GM13977 (cell line): Measurements from ENCODE around the gene ZNF681.
"Not testable (repeated sequence)": the region's sequence is repeated elsewhere in the genome, so short reads cannot be mapped to it uniquely, and the experiment has no call there.

ENCODE experiments used
- DNase-seq: peaks from one replicate; pipeline ENCODE4 v3.0.0; 2012; ENCODE audit warnings: low spot score
- in situ Hi-C: fragments of 300-500 bp; cut with MboI; formaldehyde crosslinking; loops from one replicate; pipeline ENCODE4 v1.12.0; 2022; ENCODE audit warnings: low sequenced_read_pairs, low pct_unique_long_range_greater_than_20kb, mixed read lengths, inconsistent platforms; ENCODE audit not compliant: unreplicated experiment
- TF ChIP-seq, protein P1 (sequence below): IDR thresholded peaks from 2 replicates; pipeline ENCODE4 v1.5.1; 2012; ENCODE audit warnings: mild to moderate bottlenecking, control low read depth; ENCODE audit not compliant: insufficient read depth; ENCODE audit errors: extremely low read depth, missing control alignments

The ZNF681 gene

DNA sequence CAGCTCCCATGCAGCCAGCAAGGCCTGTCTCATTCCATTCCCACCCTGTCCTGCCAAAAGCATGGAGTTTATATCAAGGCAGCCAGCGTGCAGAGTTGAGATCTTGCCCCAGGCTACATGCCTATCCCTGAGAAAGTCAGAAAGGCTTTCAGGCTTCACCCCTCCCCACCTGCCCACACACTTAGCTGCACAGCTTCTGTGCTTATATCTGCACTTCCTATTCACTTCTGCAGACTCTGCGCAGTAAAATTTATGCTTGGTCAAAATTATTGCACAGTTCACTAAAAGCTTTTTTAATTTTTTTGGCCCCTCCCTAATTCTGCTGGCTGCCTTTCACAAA is 59.2 kb downstream of the ZNF681 start:
- DNase-seq: no peak
- TF ChIP-seq, protein P1, sequence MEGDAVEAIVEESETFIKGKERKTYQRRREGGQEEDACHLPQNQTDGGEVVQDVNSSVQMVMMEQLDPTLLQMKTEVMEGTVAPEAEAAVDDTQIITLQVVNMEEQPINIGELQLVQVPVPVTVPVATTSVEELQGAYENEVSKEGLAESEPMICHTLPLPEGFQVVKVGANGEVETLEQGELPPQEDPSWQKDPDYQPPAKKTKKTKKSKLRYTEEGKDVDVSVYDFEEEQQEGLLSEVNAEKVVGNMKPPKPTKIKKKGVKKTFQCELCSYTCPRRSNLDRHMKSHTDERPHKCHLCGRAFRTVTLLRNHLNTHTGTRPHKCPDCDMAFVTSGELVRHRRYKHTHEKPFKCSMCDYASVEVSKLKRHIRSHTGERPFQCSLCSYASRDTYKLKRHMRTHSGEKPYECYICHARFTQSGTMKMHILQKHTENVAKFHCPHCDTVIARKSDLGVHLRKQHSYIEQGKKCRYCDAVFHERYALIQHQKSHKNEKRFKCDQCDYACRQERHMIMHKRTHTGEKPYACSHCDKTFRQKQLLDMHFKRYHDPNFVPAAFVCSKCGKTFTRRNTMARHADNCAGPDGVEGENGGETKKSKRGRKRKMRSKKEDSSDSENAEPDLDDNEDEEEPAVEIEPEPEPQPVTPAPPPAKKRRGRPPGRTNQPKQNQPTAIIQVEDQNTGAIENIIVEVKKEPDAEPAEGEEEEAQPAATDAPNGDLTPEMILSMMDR: no peak
- in situ Hi-C loops: no loop called here

DNA sequence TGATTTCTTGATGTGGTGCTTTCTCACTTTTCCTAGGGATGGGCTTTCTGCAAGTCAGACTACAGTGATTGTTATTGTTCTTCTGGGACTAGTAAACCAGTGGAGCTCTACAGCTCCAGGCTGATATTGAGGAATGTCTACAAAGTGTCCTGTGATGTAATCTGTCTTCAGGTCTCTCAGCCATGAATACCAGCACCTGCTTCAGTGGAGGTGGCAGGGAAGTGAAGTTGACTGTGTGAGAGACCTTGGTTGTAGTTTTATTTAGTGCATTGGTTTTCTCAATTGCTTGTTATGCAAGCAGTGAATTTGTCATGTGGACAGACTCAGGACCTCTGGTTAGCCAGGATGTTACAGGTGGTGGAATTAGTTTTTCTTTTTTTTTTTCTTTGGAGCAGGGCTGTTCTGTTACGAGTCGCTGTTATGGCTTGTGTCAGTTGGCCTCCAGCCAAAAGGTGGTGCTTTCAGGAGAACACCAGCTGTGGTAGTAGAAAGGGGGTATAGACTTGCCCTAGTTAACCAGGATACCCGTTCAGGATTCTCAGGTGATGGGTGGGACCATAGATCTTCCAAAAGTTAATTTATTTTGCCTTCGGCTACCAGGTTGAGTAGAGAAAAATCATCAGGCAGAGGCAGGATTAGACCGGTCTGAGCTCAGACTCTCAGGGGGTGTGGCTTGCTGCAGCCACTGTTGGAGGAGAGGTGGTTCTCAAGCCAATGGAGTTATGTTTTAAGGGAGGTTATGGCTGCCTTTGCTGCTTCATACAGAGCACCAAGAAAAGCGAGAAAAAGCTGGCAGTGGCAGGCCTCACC is 59.8 kb downstream of the ZNF681 start:
- TF ChIP-seq, protein P1: no peak
- in situ Hi-C loops: no loop called here
- DNase-seq: no peak

DNA sequence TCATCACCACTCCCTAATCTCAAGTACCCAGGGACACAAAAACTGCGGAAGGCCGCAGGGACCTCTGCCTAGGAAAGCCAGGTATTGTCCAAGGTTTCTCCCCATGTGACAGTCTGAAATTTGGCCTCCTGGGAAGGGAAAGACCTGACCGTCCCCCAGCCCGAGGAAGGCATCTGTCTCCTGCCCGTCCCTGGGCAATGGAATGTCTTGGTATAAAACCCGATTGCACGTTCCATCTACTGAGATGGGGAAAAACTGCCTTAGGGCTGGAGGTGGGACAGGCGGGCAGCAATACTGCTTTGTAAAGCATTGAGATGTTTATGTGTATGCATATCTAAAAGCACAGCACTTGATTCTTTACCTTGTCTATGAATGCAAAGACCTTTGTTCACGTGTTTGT is 65.8 kb downstream of the ZNF681 start:
- DNase-seq, in situ Hi-C loops: not testable (repeated sequence)
